NCI-H345 treated with DMSO at 0.1 percent for 48 hours (cell line): ENCODE data around the gene EYA4.

Source experiments
- DNase-seq: peaks from one replicate; lab custom pipeline; 2025; ENCODE audit not compliant: unreplicated experiment; lab: John Stamatoyannopoulos, UW

The EYA4 gene

DNA sequence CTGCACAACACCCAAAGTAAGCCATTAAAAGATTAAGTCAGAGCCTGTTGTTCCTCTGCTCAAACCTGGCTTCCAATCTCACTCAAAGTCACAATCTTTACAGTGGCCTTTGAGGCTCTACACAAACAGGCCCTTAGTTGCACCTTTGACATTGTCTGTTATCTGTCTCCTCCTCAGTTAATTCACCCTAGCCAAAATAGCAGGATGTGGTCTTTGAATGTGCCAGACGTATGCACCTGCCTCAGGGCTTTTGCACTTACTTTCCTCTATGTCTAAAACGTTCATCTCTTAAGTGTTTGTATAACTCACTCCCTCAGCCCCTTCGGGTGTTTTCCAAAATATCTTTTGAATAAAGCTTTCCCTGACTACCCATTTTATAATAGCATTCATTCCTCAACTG lies 107.7 kb downstream of the EYA4 start:
- DNase-seq = no peak

DNA sequence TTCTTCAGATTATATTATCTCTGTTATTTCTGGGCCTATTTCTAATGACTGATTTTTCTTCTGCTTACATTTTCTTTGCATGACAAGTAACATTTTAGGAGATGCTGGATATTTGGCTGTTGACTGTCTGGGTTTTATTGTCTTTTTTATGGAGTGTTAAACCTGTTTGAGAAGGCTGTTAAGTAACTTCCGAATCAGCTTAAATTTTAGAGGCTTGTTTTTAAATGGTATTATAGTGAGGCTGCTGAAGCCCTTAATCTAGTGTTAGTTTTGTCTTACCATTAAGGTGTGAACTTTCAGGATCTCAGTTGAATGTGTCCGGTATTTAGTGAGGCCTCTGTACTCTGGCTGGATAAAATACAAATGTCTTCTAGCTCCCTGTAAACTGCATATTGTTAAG lies 109.8 kb downstream of the EYA4 start:
- DNase-seq = no peak

DNA sequence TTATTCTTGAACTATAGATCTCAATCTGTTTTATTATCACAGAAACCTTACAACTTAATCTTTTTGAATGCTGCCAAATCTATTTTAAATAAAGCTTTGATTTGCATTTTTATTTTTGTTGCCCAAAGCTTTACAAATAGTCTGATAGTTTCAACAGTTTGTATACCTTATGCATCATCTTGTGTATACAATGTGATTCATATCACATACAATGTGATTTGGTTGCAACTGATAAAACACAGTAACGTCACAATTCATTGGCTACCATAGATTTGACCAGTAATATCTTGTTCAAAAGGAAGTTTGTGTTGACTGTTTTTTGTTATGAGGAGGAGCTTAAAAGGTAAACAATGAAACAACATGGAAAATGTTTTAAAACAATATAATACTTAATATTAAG lies 110.9 kb downstream of the EYA4 start:
- no peak for DNase-seq

DNA sequence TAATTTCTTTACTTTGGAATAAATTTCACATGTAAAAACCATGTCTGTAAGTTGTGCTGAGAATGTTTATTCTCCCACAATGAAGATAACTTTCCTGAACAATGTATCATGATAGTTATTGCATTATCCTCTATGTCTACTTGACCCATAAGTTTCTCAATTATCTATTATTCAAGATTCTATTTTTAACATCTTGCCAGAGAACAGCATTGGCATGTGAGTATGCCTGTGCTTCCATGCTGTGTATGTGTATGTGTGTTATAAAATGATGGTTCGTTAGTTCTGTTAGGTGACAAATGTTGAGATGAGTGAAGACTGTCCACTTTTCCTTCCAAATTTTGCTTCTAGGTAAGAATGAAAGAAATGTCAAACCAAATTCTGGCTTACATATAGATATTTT lies 111.9 kb downstream of the EYA4 start:
- no peak for DNase-seq

DNA sequence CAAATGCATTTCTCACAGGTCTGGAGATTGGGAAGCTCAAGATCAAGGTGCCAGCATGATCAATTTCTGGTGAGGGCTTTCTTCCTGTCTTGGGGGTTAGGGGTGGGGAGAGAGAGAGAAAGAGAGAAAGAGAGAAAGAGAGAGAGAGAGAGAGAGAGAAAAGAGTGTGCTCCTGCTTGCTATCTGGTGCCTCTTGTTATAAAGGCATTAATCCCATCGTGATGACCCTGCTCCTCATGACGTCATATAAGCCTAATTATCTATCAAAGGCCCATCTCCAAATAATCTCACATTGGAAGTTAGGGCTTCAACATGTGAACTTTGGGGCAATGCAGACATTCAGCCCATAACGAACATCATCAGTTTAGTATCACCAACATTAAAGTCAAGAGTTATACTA lies 114.8 kb downstream of the EYA4 start:
- DNase-seq = no peak

DNA sequence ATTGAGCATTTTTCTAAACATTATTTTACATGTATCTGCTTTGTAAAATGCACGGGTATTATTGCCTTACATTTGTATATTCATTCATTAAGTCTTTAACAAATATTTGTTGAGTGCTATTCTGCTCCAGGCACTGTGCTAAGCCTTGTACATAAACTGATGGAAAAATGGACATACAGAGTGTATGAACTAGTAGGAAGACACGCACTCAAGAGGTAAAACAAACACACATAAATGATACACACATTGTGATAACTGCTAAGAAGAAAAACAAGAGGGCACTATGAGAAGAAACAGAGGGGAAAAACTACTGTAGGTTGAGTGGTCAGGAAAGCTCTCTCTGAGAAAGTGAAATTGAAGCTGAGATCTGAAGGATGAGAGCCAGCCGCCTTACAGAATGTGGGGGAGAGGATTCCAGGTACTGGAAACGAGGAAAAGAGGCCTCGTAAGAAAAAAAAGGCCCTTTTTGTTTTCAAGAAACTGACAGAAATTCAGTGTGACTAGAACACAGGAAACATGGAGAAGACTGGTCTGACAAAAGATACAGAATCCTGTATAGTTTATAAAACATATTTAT lies 117.5 kb downstream of the EYA4 start:
- no peak for DNase-seq

DNA sequence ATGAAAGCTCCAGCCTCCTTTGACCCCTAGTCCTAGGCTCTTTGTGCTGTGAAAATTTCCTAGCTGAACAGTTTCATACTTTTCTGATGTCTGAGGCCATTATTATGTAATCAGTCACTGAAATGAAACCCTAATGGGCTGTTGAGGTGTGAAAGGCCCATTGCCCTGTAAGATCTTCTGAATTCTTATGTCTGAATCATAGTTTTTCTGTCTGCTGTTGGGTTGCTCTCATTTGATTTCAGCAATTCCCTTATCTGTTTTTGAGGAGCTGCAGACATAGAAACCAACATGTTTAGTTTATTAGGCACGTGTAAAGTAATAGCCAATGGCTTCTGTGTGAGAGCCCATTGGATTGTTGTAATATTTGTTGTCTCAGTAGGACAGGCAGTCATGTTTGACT lies 118.1 kb downstream of the EYA4 start:
- no peak for DNase-seq

DNA sequence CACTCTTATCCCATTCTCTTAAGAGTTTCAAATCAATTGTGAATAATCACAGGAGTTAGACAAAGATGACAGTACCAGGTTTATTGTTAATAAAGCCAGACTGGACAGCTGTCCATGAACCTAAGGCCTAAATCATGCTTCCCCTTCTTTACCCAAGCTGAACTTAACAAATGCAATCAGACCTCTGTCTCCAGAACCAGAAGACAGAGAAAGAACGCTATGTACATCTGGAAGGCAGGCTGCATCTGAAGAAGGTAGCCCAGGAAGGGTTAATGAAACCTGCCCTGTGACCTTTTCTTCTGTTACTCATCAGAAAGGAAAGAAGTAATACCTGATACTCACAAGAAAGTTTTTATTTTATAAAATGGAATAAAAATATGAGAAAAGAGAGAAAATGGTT lies 118.6 kb downstream of the EYA4 start:
- no peak for DNase-seq

DNA sequence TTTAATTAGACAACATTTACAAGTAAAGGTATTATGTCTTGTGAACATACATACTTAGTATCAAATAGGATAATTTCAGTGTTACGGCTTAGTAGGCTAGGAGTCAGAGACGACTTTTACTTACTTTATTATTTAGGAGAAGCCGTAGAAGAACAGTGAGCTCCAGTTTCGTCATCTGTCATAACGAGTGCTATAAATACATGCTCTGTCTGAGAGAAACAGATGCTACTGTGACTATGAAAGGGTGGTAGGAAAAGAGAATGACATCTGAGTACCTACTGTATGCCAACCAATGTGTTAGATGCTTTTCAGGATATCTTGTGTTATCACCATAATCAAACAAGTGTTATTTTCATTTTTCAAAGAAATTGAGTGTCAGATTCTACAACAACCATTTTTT lies 119.0 kb downstream of the EYA4 start:
- DNase-seq = no peak

DNA sequence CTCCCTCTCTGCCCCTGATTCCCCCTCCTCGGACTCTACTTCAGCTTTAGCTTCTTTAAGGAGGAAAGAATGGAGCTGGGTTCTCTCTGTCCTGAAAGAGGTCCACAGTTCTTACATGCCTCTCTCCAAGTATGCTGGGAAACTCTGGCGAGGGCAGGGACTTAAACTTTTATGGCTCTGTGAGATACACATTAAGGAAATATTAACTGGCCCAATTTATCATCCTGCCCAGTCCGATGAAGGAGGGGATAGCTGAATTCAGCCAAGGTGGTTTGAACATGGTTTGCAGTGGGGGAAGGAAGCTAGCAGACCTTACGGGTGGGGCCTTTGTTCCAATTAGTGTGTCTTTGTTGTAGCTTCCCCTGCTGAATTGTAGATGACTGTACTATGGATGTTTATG lies 121.7 kb downstream of the EYA4 start:
- no peak for DNase-seq

DNA sequence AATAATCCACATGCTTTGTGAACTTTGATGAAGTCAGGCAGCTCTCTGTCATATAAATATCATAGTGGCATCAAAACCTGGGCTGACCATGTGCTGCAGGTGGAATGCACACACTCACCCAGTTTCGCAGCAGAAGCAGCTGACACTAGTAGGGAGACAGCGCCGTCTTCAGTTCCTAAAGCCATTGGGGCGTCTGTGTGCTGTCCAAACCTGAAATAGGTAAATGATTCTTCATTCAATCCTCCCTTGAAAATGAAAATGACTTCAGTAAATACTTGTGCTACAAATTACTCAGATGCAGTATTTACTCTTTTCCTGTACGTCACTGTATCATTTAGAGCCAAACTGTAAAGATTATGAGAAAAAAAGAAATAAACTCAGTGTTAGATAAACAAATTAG lies 127.5 kb downstream of the EYA4 start:
- no peak for DNase-seq

DNA sequence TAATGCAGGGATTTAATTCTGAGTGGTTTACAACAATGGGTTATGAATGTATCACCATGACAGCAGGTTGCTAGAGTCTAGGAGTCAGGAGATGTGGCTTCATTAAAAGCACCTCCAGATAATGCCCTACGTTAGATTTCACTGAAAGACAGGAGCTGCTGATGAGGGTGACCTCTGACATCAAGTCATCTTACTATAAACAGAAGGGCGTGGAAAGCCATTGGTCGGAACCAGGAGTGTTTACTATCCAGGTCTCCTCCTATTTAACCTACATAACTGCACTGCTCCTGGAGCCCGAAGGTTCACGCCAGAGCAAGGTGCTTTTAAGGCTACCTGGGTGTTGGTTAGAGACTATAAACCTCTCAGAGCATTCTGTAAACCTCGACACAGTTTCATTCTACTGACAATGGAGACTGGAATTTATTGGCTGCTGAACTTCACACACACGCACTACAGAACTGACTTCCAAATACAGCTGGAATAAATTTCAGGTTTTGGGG lies 128.7 kb downstream of the EYA4 start:
- no peak for DNase-seq

DNA sequence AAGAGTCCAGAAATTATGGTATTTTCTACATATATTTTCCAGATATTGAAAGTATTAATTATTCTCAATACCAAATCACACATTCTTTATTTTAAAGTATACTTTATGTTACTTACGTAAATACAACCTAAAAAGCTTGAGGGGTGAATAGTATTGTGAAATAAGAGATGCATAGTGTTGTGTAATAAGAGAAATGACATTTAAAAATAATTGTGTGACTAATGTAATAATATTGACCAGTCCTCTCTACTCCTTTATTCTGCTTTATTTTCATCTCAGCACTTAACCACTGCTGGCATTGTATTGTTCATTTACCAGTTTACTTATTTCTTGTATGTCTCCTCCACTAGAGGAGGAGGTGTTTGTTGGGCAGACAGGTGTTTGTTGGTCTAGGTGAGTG lies 135.6 kb downstream of the EYA4 start:
- DNase-seq = no peak

DNA sequence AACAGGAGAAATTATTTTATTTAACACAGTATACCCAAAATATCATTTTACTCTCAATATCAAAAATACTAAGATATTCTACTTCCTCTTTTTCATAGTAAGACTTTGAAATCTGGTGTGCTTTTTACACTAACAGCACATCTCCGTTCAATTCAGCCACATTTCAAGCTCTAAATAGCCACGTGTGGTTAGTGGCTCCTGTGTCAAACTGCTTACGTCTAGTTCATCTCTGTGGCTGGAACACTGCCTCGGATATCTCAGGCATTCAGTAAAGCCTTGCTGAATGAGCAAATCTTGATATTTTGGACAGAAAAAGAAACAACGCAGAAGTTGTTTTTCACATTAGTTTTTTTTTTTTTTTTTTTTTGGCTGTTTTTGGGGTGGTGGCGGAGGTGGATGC lies 136.1 kb downstream of the EYA4 start:
- DNase-seq = no peak

DNA sequence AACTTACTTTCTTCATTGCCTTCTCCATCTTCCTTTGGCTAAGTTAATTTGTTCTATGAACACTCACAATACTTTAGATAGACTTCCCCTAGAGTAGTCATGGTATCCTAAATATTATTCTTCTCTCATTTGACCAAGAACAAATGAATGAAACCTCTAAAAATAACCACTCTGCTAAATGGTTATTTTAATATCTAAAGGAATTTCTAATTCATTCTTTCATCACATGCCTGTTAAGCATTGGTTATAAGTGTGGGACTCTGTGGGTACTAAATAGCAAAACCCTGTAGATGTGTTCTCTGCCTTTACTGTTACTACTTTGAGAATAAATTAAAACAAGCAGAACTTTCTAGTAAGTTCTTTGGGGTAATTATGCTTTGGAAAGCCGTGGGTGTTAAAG lies 138.9 kb downstream of the EYA4 start:
- no peak for DNase-seq

DNA sequence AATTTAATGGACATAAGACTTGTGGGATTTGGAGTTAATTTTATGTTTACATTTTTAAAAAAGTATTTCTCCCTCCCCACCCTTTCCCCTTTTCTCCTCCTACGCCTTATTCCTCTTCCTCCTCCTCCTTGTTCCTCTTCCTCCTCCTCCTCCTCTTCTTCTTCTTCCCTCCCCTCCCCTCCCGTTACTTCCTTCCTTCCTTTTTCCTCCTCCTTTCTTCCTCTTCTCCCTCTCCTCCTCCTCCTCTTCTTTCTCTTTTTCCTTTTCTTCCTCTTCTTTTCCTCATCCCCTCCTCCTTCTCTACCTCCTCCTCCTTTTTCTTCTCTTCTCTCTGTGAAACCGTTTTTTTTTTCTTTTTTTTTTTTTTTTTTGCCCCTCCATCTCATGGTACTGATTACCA lies 139.6 kb downstream of the EYA4 start:
- no peak for DNase-seq

DNA sequence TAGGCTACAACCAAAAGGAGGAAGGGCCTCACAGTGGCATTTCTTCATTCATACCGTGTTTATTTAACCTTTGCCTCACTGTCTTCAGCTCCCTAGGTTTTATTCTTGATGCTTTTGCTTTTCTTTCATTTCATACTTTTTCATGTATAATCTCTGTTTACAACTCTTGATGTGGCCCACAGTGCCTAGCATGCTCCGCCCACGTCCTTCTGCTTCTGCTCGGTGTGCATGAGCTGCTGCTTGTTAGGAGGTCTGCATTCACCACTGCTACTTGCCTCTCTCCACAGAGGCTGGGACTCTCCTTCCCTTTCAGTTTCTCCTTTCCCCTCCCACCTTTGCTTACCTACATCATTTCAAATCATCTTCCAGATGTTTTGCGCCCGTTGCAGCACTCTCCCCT lies 147.6 kb downstream of the EYA4 start:
- no peak for DNase-seq

DNA sequence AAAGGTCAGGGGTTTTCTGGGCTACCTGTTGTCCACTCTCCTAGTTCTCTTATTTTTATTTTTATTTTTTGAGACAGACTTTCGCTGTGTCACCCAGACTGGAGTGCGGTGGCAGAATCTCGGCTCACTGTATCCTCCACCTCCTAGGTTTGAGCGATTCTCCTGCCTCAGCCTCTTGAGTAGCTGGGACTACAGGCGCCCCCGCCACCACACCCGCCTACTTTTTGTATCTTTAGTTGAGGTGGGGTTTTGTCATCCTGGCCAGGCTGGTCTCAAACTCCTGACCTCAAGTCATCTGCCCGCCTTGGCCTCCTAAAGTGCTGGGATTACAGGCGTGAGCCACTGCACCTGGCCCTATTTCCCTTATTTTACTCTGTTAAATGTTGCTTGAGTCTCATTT lies 149.0 kb downstream of the EYA4 start:
- DNase-seq = no peak

DNA sequence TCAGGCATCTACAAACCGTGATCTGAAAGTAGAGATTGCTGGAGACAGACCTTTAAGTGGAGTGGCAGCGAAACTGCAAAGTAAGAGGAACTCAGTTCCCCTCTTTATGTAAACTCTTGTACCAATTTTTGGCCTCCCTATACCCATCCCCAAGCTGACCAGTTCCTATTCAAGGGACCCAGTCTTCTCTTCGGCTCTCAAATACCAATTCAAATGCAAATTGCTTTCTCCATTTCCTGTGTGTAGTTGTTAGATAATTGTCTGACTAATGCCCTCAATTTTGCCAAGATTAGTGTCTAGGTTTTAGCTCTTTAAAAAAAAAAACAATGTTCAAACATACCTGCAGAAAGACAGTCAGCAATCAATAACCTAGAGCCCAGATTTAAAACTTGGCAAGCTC lies 150.9 kb downstream of the EYA4 start:
- DNase-seq = no peak

DNA sequence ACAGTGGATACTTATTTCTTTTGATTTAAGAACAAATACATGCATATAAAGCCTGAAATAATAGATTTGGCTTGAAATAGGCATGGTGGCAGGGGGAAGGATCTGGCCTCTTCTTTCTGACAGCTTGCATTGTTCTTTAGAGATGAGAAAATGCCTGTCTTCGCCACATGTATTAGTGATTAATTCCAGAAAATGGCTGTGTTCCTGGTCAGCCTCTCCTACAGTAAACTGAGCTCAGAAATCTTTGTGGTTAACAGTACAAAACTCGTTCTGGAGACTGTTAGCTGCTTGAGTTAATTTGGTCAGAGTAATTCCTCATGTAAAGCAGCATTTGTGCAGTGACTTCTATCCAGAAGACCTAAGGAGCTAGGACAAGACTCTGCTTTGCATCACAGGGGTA lies 151.5 kb downstream of the EYA4 start:
- DNase-seq = no peak

DNA sequence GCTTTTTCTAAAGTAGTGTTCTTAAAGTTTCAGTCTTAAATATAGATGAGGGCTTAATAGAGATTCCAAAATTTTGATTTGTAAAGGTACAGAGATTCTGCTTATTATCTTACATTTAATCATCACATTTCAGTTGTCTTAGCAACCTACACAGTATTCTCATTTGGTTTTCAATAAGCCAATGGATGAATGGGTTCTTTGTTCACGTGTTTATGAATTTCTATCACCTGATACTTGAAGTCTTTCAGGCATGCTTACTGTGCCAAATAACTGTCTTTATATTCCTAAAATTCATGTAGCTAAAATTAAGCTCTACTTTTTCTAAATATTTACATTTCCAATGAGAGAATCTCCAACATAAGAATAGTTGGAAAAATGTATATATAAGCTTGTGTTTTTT lies 152.7 kb downstream of the EYA4 start:
- no peak for DNase-seq

DNA sequence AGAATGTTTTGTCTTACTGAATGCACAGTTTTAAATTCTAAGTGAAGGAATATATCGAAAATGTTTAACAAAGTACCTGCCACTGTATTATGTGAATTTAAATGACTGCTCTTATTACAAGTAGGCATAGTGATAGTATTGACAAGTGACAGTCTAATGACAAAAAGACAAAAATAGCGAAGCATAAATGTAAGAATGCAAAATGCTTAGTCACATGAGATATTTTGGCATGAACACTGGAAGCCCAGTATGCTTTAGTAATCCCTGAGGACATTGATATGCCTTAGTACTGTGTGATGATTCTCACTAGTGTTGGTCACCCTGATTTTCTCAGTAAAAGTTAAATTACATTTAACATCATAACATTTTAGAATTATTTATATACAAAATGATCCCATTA lies 153.5 kb downstream of the EYA4 start:
- DNase-seq = no peak

DNA sequence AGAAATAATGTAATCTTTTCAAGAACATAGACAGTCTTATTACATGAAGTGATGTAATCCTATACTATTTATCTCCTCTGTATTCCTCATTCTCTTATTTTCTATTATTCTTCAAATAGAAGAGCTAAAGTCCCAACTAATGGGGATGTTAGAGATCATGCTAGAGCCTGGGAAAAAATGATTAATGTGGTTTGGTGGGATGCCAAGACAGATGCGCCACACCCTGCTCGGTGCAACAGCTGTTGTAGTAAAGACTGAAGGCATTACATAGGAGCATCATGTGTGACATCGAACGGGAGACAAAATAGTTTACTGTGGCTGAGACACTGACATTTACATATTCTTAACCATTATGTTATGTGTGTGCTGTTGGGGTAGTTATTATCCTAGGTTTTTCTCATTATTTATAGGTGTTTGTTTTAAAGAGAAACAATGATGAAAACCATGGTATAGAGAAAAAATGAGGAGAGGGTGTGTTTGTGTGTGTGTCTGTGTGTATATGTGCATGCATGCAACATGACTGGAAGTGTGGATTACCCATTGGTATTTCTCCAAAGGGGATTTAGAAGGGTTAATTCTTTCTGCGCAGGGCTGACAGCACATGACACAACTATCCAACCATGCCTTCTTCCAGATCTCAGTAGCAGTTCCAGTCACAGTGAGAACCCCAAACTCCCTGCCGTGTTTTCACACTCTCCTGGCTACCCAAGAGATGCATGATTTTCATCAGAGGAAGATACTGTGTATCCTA lies 155.3 kb downstream of the EYA4 start:
- DNase-seq = no peak
